Measurements from ENCODE around the gene TLX2.

Gene TLX2

DNA sequence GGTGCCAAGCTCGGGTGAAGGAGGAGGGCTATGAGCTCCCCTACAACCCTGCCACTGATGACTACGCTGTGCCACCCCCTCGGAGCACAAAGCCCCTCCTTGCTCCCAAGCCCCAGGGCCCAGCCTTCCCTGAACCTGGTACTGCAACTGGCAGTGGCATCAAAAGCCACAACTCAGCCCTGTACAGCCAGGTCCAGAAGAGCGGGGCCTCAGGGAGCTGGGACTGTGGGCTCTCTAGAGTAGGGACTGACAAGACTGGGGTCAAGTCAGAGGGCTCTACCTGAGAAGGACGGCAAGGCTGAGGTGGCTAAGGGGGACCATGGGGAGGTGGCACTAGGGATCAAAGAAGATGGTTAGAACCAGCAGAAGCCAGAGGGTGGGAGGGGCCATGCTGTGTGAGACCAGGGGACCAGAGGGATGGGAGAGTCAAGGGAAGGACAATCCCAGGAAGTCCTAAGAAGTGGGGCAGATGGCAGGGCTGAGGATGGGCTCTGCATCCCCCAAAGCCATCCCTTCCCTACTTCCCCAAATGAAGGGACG, 42.7 kb downstream of the TLX2 start:
- H3K4me2 ChIP-seq (ENCODE audit: low read length): no peak overlapping the region
- no peaks in the 10 kb centered on the region for H3K9me3 ChIP-seq (ENCODE audit: low read length)
- no peaks in the 10 kb centered on the region for H3F3A ChIP-seq (ENCODE audit: insufficient read depth, low read length)
- H3K27ac ChIP-seq (ENCODE audit: low read depth, low read length, poor library complexity, severe bottlenecking): no peak overlapping the region
- H2AFZ ChIP-seq (ENCODE audit: low read length): no peak overlapping the region
- peaks cover 6% of the 10 kb centered on the region; the same call in 1 of the 2 replicates for H3K36me3 ChIP-seq (ENCODE audit: insufficient read depth, low read length)
- no peak overlapping the region for H3K9ac ChIP-seq (ENCODE audit: low read length)
- H4K20me1 ChIP-seq (ENCODE audit: insufficient read depth, low read length): no peaks in the 10 kb centered on the region
- H3K4me3 ChIP-seq (ENCODE audit: low read depth, low read length, poor library complexity, severe bottlenecking): no peak overlapping the region
- no peaks in the 10 kb centered on the region for H3K27me3 ChIP-seq (ENCODE audit: insufficient read depth, low read length)
- peaks cover 17% of the 10 kb centered on the region for H3K4me1 ChIP-seq (ENCODE audit: insufficient read depth, low read length, severe bottlenecking)
- H3K79me2 ChIP-seq (ENCODE audit: insufficient read depth, low read length): no peaks in the 10 kb centered on the region
- H3K9me2 ChIP-seq (ENCODE audit: low read depth, low read length): no peaks in the 10 kb centered on the region
- TF ChIP-seq EZH2 (IDR thresholded peaks at IDR 0.05; ENCODE audit: borderline replicate concordance, low read length): no peak
- no peak for TF ChIP-seq CTCF (IDR thresholded peaks at IDR 0.05; ENCODE audit: low read length)

DNA sequence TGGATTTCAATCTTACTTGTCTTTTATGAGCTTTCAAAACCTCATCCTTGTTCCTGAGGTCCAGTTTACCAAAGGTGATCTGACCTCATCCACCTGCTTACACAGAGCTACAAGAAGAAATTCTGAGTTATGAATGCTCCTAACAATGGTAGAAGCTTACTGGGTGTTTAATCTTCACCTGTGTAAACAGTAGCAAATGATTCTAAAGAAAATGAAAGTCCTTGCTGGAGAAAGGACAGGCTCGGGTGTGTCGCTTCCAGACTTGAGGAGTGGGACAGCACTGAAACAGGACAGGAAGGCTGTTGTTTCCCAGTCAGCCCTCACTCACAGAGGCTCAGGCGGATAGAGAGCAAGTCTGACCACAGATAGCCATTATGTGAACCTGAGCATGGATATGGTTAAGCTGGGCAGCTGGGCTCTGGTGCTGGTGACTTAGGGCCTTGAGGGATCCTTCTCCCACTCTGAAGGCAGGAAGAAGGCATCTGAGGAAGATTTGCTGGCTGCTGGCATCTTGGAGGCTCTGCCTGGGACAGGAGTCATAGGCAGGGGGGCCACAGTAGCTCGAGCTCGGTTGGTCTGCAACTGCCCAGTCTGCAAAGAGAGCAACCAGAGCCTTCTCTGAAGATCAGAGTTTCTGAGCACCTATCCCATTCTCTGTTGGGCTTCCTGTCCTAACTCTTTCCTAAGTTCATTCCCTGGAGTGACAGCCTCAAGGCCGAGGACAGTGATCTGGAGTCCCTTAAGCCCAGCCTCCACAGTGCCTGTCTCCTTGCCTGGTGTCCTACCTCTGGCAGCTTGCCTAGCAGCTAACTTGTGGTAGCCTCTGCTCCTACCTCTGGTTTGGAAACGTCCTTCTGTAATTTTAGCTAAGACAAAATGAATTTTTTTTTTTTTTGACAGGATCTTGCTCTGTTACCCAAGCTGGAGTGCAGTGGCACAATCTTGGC, 44.3 kb downstream of the TLX2 start:
- no peaks in the 10 kb centered on the region for H3K27me3 ChIP-seq (ENCODE audit: insufficient read depth, low read length)
- no peaks in the 10 kb centered on the region for H3F3A ChIP-seq (ENCODE audit: insufficient read depth, low read length)
- no peak overlapping the region for H2AFZ ChIP-seq (ENCODE audit: low read length)
- H3K4me1 ChIP-seq (ENCODE audit: insufficient read depth, low read length, severe bottlenecking): peaks cover 13% of the 10 kb centered on the region
- H3K27ac ChIP-seq (ENCODE audit: low read depth, low read length, poor library complexity, severe bottlenecking): no peak overlapping the region
- TF ChIP-seq CTCF (IDR thresholded peaks at IDR 0.05; ENCODE audit: low read length) (no peak), EZH2 (IDR thresholded peaks at IDR 0.05; ENCODE audit: borderline replicate concordance, low read length) (no peak)
- H3K79me2 ChIP-seq (ENCODE audit: insufficient read depth, low read length): no peaks in the 10 kb centered on the region
- no peak overlapping the region for H3K9ac ChIP-seq (ENCODE audit: low read length)
- H3K9me2 ChIP-seq (ENCODE audit: low read depth, low read length): no peaks in the 10 kb centered on the region
- no peaks in the 10 kb centered on the region for H3K9me3 ChIP-seq (ENCODE audit: low read length)
- H4K20me1 ChIP-seq (ENCODE audit: insufficient read depth, low read length): no peaks in the 10 kb centered on the region
- H3K36me3 ChIP-seq (ENCODE audit: insufficient read depth, low read length): peaks cover 6% of the 10 kb centered on the region; the same call in 1 of the 2 replicates
- H3K4me3 ChIP-seq (ENCODE audit: low read depth, low read length, poor library complexity, severe bottlenecking): no peak overlapping the region
- no peak overlapping the region for H3K4me2 ChIP-seq (ENCODE audit: low read length)

GRCh38 chr2:74559912-74560311, 45.7 kb downstream of the TLX2 start:
- TF ChIP-seq EZH2 (IDR thresholded peaks at IDR 0.05; ENCODE audit: borderline replicate concordance, low read length): no peak
- TF ChIP-seq CTCF (IDR thresholded peaks at IDR 0.05; ENCODE audit: low read length): no peak

More at GRCh38 chr2:74559912-74560311, 45.7 kb downstream of the TLX2 start:
- Histone ChIP-seq H3K27me3 (ENCODE audit: insufficient read depth, low read length) (no peaks in the 10 kb centered on the region), H3K9me2 (ENCODE audit: low read depth, low read length) (no peaks in the 10 kb centered on the region), H3K27ac (ENCODE audit: low read depth, low read length, poor library complexity, severe bottlenecking) (no peak overlapping the region), H4K20me1 (ENCODE audit: insufficient read depth, low read length) (no peaks in the 10 kb centered on the region), H3K36me3 (ENCODE audit: insufficient read depth, low read length) (peaks cover 6% of the 10 kb centered on the region; the same call in 1 of the 2 replicates), H3K4me1 (ENCODE audit: insufficient read depth, low read length, severe bottlenecking) (peaks cover 8% of the 10 kb centered on the region), H2AFZ (ENCODE audit: low read length) (no peak overlapping the region), H3F3A (ENCODE audit: insufficient read depth, low read length) (no peaks in the 10 kb centered on the region), H3K4me3 (ENCODE audit: low read depth, low read length, poor library complexity, severe bottlenecking) (no peak overlapping the region), H3K9ac (ENCODE audit: low read length) (no peak overlapping the region), H3K9me3 (ENCODE audit: low read length) (no peaks in the 10 kb centered on the region), H3K79me2 (ENCODE audit: insufficient read depth, low read length) (no peaks in the 10 kb centered on the region), H3K4me2 (ENCODE audit: low read length) (no peak overlapping the region)
